Coronary artery (tissue), 2 donors: ENCODE data around the gene TMEM176A.

ENCODE experiments used
- DNase-seq: peaks from one replicate; pipeline ENCODE4 v3.0.0-alpha.2; 2017; ENCODE audit warnings: low spot score
- H3K27ac ChIP-seq, 2 donors: fragments of 200-600 bp; sonication (generic); one replicate each; pipeline ENCODE4 v1.5.1; 2016 to 2019
- H3K4me3 ChIP-seq: fragments of 200-600 bp; sonication (generic); 2 replicates; pipeline ENCODE4 v1.5.1; 2016; ENCODE audit warnings: mild to moderate bottlenecking, moderate library complexity
- CTCF ChIP-seq: fragments of 200-600 bp; sonication (generic); IDR thresholded peaks from one replicate; pipeline ENCODE4 v1.5.1; 2019; ENCODE audit warnings: antibody characterized with exemption

The TMEM176A gene

GRCh38 chr7:150778738-150779301, 21.7 kb upstream of the TMEM176A start:
- DNase-seq, result no peak
- Histone ChIP-seq H3K4me3 (no peak overlapping the region), H3K27ac (no peak overlapping the region)
- no peak for TF ChIP-seq CTCF

DNA sequence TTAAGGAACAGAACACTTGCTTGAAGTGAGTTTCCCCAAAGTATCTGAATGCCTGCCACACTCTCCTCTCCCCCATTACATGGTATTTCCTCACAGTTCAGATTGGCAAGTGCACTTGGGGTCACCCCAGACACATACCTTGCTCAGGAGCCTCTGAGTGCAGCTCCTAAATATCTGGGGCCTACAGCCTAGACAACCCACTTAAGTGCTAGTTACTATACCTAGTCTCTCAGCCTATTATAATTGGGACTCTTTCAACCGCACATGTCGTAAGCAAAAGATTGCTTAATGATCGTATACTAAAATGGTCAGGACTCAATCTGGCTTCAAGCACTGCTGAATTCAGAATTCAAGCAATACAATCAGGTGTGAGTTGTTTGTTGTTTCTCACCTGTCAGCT, 20.3 kb upstream of the TMEM176A start:
- no peak overlapping the region for H3K27ac ChIP-seq
- no peak for TF ChIP-seq CTCF
- DNase-seq, result no peak
- no peak overlapping the region for H3K4me3 ChIP-seq

DNA sequence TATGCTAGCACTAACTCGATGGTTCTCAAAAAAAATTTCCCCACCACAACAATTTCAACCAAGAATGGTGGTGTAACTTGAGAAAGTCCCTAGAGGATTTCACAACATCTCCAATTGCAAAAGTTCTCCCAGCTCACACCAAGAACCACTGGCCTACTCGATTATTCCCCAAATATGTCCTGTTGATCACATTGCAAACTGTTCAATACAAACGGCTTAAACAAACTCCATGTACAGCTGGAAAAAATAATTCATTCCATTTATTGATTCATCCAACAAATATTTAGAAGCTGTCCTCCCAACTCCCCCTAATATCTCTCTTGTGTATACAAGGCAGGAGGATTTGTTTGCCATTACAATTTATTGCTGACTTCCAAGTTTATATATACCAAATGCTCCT, 19.5 kb upstream of the TMEM176A start:
- DNase-seq, result no peak
- no peak overlapping the region for H3K27ac ChIP-seq
- H3K4me3 ChIP-seq, result no peak overlapping the region
- TF ChIP-seq CTCF, result no peak

DNA sequence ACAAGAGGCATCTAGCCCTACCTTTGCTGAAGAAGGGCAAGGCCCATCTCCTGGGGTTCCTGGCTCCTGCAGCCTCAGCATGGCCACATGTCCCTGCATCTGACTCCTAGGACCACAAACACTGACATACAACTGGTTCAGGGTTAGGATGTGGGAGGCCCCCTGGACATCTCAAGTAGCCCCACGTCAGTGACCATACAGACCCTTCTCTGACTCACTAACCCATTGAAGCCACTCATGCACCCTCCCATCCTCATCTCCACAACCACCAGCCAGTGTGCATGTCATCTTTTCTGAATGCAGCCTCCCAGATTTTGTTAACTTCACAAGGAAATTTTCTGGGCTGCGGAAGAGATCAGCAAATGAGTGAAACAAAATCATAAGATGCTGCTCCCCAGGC, 18.6 kb upstream of the TMEM176A start:
- H3K27ac ChIP-seq, result no peak overlapping the region
- no peak for TF ChIP-seq CTCF
- no peak for DNase-seq

GRCh38 chr7:150784120-150784736, 16.3 kb upstream of the TMEM176A start:
- TF ChIP-seq CTCF, result no peak
- Histone ChIP-seq H3K27ac (no peak overlapping the region), H3K4me3 (no peak overlapping the region)
- no peak for DNase-seq

More for the DNA sequence above, 18.6 kb upstream of the TMEM176A start:
- no peak overlapping the region for H3K4me3 ChIP-seq

DNA sequence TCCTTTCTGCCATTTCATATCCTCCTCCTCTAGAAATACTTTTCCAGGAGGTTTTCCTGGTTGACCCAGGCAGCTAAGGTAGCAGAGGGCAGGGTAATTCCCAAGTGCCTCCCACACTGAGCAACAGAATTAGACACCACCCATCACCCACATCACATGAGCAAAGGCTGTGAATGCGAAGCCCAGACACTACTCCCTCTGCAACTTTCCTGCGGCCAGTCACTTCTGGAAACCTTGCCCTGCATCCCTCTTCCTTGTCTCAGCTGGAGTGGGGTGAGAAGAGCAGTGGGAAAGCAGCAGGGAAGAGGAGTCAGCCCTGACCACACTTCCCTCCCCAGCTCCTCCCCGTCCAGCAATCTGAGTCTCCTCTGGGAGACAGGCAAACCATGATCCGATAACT, 15.6 kb upstream of the TMEM176A start:
- no peak for TF ChIP-seq CTCF
- DNase-seq, result no peak
- Histone ChIP-seq H3K4me3 (no peak overlapping the region), H3K27ac (peak overlapping the region in 1 of 2 donors; percentile 65)
